Heart left ventricle (tissue), 13 donors: ENCODE measurements around the gene CLEC4G.

ENCODE experiments used
- POLR2A ChIP-seq, 2 donors: fragments of 450-650 bp; IDR thresholded peaks; one replicate each; pipeline ENCODE4 v1.6.1; 2017; ENCODE audit warnings: antibody characterized with exemption in 2 of 2, mild to moderate bottlenecking in 2 of 2, moderate library complexity in 2 of 2
- TF ChIP-seq, protein P1 (sequence below), 12 donors: fragments of 200-600 bp; sonication (generic) in 4 of 12; IDR thresholded peaks; one replicate each; pipeline versions ENCODE4 v1.5.0 to v1.8.0; 2018 to 2022; ENCODE audit warnings: antibody characterized with exemption in 12 of 12, mild to moderate bottlenecking in 5 of 12
- donor health status: ischemic (EF 13 %, LVEDD 7.1; RV severe dilation, severe dysfunction).
- donor health status: DM: no; HTN: yes; CAD: no.
- donor health status: DM: no; HTN: no; CAD: no.
- donor health status: ischemic (EF 25% LVEDD 6.9; RV normal size, moderate dysfunction).
- donor health status: ischemic (EF 25% LVEDD 5.7; RV mildly dilated, moderate dysfunction).
- donor health status: ischemic (EF 35%, LVEDD 5.7; RV mildly dilated, moderate dysfunction).
- donor health status: nonischemic (EF 11% LVEDD 7.7; RV severe dilation, severe dysfunction).
- donor health status: DM: yes; HTN: yes; CAD: no.
- donor health status: PGD.
- donor health status: ischemic (EF 29% LVEDD 5.4; RV normal size, mild dysfunction).
- donor health status: nonischemic (EF 23%, LVEDD 6.1; RV moderate dilation, normal function).

DNA sequence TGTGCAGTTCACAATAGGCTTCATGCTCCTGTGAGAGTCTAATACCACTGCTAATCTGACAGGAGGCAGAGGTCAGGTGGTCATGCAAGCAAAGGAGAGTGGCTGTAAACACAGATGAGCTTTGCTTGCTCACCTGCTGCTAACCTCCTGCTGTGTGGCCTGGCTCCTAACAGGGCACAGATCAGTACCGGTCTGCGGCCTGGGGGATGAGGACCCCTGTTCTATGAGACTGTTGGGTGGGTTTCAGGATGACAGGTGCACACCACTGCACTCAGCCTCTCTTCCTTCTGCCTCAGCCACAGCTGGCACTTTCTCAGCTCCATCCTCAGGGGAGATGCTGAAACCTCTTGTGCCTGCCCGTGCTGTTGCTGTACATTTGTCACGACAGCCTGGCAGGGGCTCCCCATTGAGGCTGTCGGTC lies 9.7 kb downstream of the CLEC4G start:
- TF ChIP-seq, protein P1, sequence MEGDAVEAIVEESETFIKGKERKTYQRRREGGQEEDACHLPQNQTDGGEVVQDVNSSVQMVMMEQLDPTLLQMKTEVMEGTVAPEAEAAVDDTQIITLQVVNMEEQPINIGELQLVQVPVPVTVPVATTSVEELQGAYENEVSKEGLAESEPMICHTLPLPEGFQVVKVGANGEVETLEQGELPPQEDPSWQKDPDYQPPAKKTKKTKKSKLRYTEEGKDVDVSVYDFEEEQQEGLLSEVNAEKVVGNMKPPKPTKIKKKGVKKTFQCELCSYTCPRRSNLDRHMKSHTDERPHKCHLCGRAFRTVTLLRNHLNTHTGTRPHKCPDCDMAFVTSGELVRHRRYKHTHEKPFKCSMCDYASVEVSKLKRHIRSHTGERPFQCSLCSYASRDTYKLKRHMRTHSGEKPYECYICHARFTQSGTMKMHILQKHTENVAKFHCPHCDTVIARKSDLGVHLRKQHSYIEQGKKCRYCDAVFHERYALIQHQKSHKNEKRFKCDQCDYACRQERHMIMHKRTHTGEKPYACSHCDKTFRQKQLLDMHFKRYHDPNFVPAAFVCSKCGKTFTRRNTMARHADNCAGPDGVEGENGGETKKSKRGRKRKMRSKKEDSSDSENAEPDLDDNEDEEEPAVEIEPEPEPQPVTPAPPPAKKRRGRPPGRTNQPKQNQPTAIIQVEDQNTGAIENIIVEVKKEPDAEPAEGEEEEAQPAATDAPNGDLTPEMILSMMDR (IDR thresholded peaks at IDR 0.05), result no peak
- TF ChIP-seq POLR2A (IDR thresholded peaks at IDR 0.05), result no peak
